Rectal smooth muscle tissue (tissue), 1 donor: ENCODE results near the gene COL13A1.

ENCODE experiments used
- H3K27ac ChIP-seq: one replicate; pipeline ENCODE4 v1.7.0; 2013; ENCODE audit warnings: low read depth, low read length, inconsistent platforms
- H3K27me3 ChIP-seq: one replicate; pipeline ENCODE4 v1.7.0; 2013; ENCODE audit warnings: low read length; ENCODE audit not compliant: control insufficient read depth, insufficient read depth
- H3K36me3 ChIP-seq: one replicate; pipeline ENCODE4 v1.7.0; 2013; ENCODE audit warnings: low read length; ENCODE audit not compliant: control insufficient read depth, insufficient read depth
- H3K4me1 ChIP-seq: one replicate; pipeline ENCODE4 v1.7.0; 2013; ENCODE audit warnings: low read length; ENCODE audit not compliant: control insufficient read depth, insufficient read depth
- H3K4me3 ChIP-seq: one replicate; pipeline ENCODE4 v1.7.0; 2013; ENCODE audit warnings: low read length
- H3K9ac ChIP-seq: one replicate; pipeline ENCODE4 v1.7.0; 2013; ENCODE audit warnings: low read length

Gene COL13A1

DNA sequence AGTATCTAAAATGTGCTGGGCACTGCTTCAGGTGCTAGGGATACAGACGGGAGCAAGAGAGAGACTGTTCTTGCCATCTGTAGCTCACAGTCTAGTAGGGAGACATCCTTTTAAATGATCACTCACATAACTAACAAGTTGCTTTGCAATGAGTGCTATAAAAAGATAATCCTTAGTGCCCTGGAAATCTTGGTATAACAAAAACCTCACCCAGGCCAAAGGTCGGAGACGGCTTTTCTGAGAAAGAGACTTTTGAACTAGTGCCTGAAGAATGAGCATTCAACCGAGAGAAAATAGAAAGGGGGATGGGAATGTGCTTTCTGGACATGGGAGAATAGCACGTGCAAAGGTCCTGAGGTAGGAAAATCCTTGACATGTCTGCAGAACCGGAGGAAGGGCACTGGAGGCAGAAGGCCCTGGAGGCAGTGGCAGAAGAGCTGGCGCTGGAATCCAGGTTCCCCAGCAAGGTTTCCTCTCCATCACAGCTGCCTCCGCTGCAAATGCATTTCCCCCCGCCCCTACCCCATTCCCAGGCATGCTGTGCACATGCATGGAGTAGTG is 89.4 kb downstream of the COL13A1 start:
- no peak overlapping the region for H3K4me3 ChIP-seq
- H3K9ac ChIP-seq, result no peak overlapping the region
- H3K36me3 ChIP-seq, result no peaks in the 10 kb centered on the region
- H3K27me3 ChIP-seq, result no peaks in the 10 kb centered on the region
- no peaks in the 10 kb centered on the region for H3K4me1 ChIP-seq
- no peak overlapping the region for H3K27ac ChIP-seq

DNA sequence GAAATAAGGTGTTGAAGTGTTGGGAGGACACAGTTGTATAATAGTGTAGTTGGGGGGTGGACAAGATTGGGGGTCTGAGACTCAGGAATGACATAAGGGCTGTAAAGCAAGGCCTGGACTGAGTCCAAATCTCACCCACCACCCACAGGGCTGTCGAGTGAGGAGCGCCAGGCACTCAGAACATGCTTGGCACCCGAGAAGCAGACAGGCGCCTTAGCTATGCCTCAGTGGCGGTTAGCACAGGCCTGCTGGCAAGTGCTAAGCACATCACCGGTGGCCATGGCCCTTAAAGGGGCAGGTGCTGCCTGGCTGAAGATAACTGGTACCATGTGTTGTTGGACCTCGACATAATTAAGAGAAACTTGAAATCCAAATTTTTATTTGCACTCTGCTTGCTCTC is 90.7 kb downstream of the COL13A1 start:
- no peak overlapping the region for H3K27ac ChIP-seq
- H3K9ac ChIP-seq, result no peak overlapping the region
- no peaks in the 10 kb centered on the region for H3K27me3 ChIP-seq
- H3K4me3 ChIP-seq, result no peak overlapping the region
- H3K36me3 ChIP-seq, result no peaks in the 10 kb centered on the region
- no peaks in the 10 kb centered on the region for H3K4me1 ChIP-seq

DNA sequence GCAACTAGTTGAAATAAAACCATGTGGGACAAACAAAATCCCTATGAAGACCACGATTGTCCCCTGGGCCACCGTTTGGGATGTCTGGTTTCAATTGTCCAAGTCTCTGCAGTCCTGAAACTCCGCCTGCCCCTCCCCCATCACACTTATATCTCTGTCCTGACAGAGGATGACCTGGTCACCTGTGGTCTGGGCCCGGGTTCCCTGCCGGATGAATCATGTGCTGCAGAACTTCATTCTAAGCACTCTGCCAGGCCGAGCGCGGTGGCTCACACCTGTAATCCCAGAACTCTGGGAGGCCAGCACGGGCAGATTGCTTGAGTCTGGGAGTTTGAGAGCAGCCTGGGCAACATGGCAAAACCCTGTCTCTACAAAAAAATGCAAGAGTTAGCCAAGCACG is 91.1 kb downstream of the COL13A1 start:
- Histone ChIP-seq H3K4me1 (no peaks in the 10 kb centered on the region), H3K36me3 (no peaks in the 10 kb centered on the region), H3K27ac (no peak overlapping the region), H3K27me3 (no peaks in the 10 kb centered on the region), H3K4me3 (no peak overlapping the region), H3K9ac (no peak overlapping the region)

DNA sequence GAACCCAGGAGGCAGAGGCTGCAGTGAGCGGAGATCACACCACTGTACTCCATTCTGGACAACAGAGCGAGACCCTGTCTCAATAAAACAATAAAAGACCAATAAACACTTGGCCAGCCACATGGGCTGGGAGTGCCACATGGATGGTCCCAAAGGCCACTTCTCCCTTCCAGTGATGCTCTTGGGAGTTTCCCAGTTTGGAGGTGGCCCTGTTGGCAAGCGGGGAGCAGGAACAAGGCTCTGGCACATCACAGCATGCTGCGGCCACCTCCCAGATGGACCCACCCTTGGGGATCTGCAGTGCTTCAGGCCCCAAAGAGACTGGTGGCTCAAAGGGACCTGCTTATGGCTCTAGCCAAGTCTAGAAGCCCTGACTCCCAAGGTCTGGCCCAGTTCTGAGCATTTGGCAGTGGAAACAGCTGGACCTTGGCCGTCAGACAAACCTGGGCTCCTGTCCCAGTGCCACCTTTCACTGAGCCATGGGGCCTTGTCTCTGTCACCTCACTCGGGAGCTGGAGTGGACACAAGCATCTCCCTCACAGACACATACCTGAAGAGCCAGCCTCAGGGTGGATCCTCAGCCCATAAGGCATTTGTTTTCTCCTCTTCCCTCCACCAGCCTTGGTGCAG is 91.7 kb downstream of the COL13A1 start:
- Histone ChIP-seq H3K36me3 (no peaks in the 10 kb centered on the region), H3K27me3 (no peaks in the 10 kb centered on the region), H3K4me3 (no peak overlapping the region), H3K4me1 (no peaks in the 10 kb centered on the region), H3K27ac (no peak overlapping the region), H3K9ac (no peak overlapping the region)

DNA sequence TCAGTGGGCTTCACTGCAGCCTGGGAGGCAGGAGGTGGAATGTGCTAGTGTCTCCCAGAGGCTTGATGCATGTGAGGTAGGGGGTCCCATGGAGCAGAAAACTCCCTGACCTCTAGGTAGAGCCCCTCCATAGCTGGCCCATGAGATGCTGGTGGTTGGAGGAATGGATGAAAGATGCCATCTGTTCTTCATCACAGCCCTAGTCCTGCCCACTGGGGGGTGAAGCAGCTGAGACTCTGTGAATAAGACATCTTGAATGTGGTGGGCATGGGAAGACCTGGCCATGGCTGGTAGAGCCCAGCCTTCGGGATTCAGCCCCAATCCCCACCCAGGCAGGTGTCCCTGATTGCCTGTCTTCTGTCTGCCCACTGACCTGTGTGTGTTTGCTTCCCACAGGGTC is 92.5 kb downstream of the COL13A1 start:
- Histone ChIP-seq H3K9ac (no peak overlapping the region), H3K27me3 (no peaks in the 10 kb centered on the region), H3K36me3 (no peaks in the 10 kb centered on the region), H3K27ac (no peak overlapping the region), H3K4me1 (no peaks in the 10 kb centered on the region), H3K4me3 (no peak overlapping the region)

DNA sequence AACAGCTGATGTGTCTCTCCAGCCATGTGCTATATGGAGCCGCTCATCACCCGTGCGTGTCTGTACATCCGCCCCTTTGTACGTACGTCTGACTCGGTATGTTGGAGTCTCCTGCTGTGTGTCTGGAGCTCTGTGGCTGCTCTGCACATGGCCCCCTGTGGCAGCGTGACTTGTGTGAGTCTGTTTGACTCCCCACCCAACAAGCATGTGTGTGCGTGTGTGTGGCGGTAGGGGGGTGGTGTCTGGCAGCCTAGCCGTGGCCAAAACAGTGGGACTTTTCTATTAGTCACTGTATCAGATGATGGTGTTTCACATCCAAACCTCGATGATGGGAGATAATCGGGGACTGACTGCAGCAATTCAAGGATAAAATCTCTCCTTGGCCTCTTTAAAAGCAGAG is 94.1 kb downstream of the COL13A1 start:
- Histone ChIP-seq H3K27me3 (no peaks in the 10 kb centered on the region), H3K36me3 (no peaks in the 10 kb centered on the region), H3K4me3 (no peak overlapping the region), H3K9ac (no peak overlapping the region), H3K4me1 (no peaks in the 10 kb centered on the region), H3K27ac (no peak overlapping the region)

DNA sequence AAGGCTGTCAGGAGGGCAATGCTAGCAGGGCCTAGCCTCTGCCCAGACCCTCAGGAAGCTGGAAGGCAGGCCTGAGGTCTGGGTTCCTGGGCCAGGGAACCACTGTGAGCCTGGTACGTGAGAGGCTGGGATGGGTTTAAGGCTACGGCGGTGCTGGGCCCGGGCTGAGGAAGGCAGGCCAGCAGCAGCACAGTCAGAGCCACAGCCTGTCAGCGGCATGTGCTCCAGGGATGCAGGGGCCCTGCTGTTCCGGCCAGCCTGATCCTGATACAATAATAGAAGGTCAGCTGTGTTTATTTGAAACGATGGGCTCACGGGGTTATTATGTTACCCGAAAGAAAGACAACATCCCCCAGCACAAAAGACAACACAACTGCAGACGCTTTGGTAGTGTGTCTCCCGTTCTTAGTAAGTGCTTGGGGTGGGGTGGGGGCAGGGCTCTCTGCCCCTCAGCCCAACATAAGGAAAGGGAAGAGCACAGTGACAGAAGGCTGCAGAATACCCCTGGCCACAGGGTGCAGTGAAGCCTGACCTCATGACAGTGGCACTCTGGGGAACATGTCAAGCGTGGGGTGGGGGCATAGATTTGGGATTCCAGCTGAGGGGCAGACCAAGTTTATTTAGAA is 95.0 kb downstream of the COL13A1 start:
- no peak overlapping the region for H3K4me3 ChIP-seq
- no peaks in the 10 kb centered on the region for H3K27me3 ChIP-seq
- H3K9ac ChIP-seq, result no peak overlapping the region
- H3K27ac ChIP-seq, result no peak overlapping the region
- no peaks in the 10 kb centered on the region for H3K36me3 ChIP-seq
- no peaks in the 10 kb centered on the region for H3K4me1 ChIP-seq

DNA sequence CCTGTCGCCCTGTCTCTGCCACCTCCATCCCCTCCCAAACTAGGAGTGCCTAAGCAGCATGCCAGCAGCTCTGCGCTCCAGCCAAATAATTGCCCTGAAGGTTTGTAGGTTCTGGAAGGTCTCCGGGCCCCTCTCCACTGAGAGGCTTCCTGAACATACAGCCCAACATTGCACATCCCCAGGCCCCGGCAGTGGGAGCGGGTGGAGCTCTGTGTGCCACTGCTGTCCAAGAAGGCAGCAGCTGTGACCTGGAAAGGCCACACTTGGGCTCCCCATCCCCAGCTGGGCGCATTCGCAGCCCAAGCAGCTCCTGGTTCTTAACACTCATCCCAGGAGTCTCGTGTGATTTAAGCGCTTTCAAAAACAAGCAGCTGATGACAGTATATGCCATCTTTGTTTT is 95.7 kb downstream of the COL13A1 start:
- Histone ChIP-seq H3K27me3 (no peaks in the 10 kb centered on the region), H3K4me1 (no peaks in the 10 kb centered on the region)

DNA sequence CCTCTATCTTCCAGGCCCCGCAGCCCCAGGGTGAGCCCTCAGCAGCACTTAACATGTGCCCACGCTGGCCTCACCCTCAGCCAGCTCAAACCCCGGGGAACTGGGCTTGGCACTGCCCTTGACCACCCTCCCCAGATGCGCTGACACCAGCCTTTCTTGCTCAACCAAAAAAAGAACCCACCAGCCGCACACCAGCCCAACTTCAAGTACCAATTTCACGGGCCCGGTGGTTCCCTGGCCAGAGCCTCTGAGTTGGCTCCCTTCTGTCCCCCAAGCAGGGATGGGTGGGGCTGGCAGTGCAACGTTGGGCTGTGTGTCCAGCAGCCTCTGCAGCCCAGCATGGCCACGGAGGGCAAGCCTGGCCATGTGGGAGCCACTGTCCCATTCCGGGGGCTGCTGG is 96.3 kb downstream of the COL13A1 start:
- H3K36me3 ChIP-seq, result no peaks in the 10 kb centered on the region
- no peaks in the 10 kb centered on the region for H3K27me3 ChIP-seq
- H3K27ac ChIP-seq, result no peak overlapping the region
- no peak overlapping the region for H3K4me3 ChIP-seq
- H3K9ac ChIP-seq, result no peak overlapping the region
- H3K4me1 ChIP-seq, result no peaks in the 10 kb centered on the region

More for the DNA sequence above, 95.7 kb downstream of the COL13A1 start:
- no peaks in the 10 kb centered on the region for H3K36me3 ChIP-seq
- H3K4me3 ChIP-seq, result no peak overlapping the region
- no peak overlapping the region for H3K9ac ChIP-seq
- no peak overlapping the region for H3K27ac ChIP-seq

DNA sequence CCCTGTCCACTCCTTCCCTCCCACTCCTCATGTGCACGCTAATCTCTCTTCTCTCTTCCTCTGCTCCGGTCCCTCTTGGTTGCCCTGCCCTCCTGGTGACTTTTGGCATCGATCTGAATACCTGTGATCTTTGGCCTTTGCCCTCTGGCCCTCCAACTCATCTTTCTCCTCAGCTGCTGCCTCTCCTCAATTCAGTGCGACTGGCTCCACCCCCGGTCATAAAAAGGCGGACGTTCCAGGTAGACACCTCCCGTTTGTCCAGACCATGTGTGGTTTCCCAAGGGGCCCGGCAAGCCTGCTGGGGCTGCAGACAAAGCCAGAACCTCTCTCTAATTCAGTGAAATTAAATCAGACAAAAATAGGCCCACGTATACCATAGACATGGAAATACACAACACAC is 96.8 kb downstream of the COL13A1 start:
- no peak overlapping the region for H3K9ac ChIP-seq
- no peaks in the 10 kb centered on the region for H3K27me3 ChIP-seq
- H3K4me1 ChIP-seq, result no peaks in the 10 kb centered on the region
- no peaks in the 10 kb centered on the region for H3K36me3 ChIP-seq
- H3K4me3 ChIP-seq, result no peak overlapping the region
- H3K27ac ChIP-seq, result no peak overlapping the region

DNA sequence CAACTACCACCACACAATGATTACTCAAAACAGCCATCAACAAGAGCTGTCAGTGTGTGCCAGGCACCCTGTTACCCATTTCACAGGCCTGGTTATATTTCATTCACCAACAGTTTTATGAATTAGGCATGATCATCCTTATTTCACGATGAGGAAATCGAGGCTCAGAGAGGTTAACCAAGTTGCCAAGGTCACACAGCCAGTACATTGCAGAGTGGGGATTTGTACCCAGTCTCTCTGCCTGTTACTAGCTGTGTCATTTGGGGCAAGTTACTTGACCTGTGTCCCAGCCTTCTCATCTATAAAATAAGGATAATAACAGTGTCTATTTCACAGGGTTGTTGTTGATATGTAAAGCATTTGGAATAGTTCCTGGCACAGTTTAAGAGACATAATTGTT is 97.2 kb downstream of the COL13A1 start:
- no peaks in the 10 kb centered on the region for H3K4me1 ChIP-seq
- H3K27ac ChIP-seq, result no peak overlapping the region
- no peak overlapping the region for H3K4me3 ChIP-seq
- no peak overlapping the region for H3K9ac ChIP-seq
- H3K27me3 ChIP-seq, result no peaks in the 10 kb centered on the region
- no peaks in the 10 kb centered on the region for H3K36me3 ChIP-seq

DNA sequence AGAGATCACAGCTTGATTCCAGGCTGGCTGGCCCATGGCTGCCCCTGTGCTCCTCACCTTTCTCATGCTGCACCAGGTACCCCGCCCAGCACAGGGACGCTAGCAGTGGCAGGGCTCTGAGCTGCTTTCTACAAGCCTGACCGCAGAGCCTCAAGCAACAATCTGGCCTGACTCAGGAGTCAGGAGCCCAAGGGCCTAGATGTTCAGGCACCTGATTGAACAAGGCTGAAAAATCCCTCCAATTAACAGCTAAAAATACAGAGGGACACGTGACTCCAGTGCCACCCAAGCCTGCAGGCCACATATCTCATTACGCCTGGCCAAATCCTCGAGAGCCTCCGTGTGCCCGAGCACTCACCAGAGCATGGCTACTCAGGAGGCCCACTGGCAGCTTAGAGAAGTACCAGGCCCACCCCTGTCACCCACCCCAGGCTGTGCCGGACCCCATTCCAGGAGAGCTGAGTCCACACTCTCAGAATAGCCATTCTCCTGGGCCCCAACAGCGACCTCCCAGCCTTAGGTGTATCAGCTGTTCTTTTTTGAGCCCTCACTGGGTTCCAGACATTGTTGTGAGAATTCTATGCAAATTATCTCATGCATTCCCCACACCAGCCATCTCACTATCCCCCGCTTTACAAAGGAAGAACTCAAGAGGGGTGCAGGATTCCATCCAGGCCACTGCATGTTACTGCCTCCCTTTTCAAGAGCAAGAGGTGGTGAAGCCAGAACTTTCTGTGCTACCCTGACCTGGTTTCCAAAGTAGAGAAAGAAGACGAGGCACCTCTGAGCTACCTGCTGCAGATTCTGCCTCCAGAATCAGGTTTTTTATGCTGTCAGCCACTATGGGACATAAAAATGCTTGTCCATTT is 98.3 kb downstream of the COL13A1 start:
- no peaks in the 10 kb centered on the region for H3K4me1 ChIP-seq

More for the DNA sequence above, 98.3 kb downstream of the COL13A1 start:
- no peak overlapping the region for H3K4me3 ChIP-seq
- H3K27me3 ChIP-seq, result no peaks in the 10 kb centered on the region
- H3K9ac ChIP-seq, result no peak overlapping the region
- no peaks in the 10 kb centered on the region for H3K36me3 ChIP-seq
- H3K27ac ChIP-seq, result no peak overlapping the region
